OCI-LY7 (cell line): ENCODE results near the gene IRF8. TPM values are rescaled to one million over a fixed set of nuclear protein-coding genes. Genes with fewer than 3 reads are reported as not detected.

Experiments used
- BruUV-seq: library from RNA; stranded (reverse); fragments of 400-500 nt; replicated peaks from 2 replicates; lab custom pipeline; 2021; lab: Mats Ljungman, UMichigan
- CTCF ChIA-PET: fragments of 300-600 bp; sonication (Branson Sonifier 250); formaldehyde crosslinking; loops from one replicate; lab custom pipeline; 2022; ENCODE audit warnings: antibody characterized with exemption; ENCODE audit not compliant: unreplicated experiment; lab: Charles Lee
- POLR2A ChIA-PET: fragments of 300-600 bp; sonication (Branson Sonifier 250); formaldehyde crosslinking; loops from one replicate; lab custom pipeline; 2022; ENCODE audit warnings: antibody characterized with exemption; lab: Charles Lee
- DNase-seq: peaks from one replicate; pipeline ENCODE4 v3.0.0-alpha.2; 2015; ENCODE audit warnings: low spot score
- H2AFZ ChIP-seq: fragments of 200-600 bp; sonication (generic), shearing (Covaris generic); 2 replicates; pipeline ENCODE4 v1.6.1; 2014; ENCODE audit warnings: mild to moderate bottlenecking, antibody characterized with exemption, low read length, moderate library complexity
- H3K27ac ChIP-seq: fragments of 200-600 bp; sonication (generic); 2 replicates; pipeline ENCODE4 v1.5.1; 2014; ENCODE audit warnings: mixed run types, low read depth, mild to moderate bottlenecking, moderate library complexity, low read length, inconsistent platforms; ENCODE audit not compliant: poor library complexity, severe bottlenecking
- H3K36me3 ChIP-seq: fragments of 200-600 bp; sonication (generic); 2 replicates; pipeline ENCODE4 v1.6.1; 2014; ENCODE audit warnings: mild to moderate bottlenecking, antibody characterized with exemption, low read length, moderate library complexity, mixed read lengths; ENCODE audit not compliant: insufficient read depth
- H3K4me1 ChIP-seq: fragments of 200-600 bp; sonication (generic); 2 replicates; pipeline ENCODE4 v1.5.1; 2014; ENCODE audit warnings: mild to moderate bottlenecking, low read length; ENCODE audit not compliant: insufficient read depth, poor library complexity, severe bottlenecking
- H3K4me2 ChIP-seq: fragments of 200-600 bp; sonication (generic); 2 replicates; pipeline ENCODE4 v1.6.1; 2014; ENCODE audit warnings: mild to moderate bottlenecking, low read length
- H3K4me3 ChIP-seq: fragments of 200-600 bp; sonication (generic); 2 replicates; pipeline ENCODE4 v1.5.1; 2014; ENCODE audit warnings: mild to moderate bottlenecking, low read depth, low read length; ENCODE audit not compliant: poor library complexity, severe bottlenecking
- H3K79me2 ChIP-seq: fragments of 200-600 bp; sonication (generic); 2 replicates; pipeline ENCODE4 v1.6.1; 2016; ENCODE audit warnings: low read depth, mild to moderate bottlenecking, low read length, moderate library complexity, mixed read lengths; ENCODE audit not compliant: insufficient read depth
- H3K9me2 ChIP-seq: fragments of 200-600 bp; sonication (generic); 2 replicates; pipeline ENCODE4 v1.6.1; 2016; ENCODE audit warnings: mild to moderate bottlenecking, low read length, mixed read lengths; ENCODE audit not compliant: insufficient read depth
- H3K9me3 ChIP-seq: fragments of 200-600 bp; sonication (generic); 2 replicates; pipeline ENCODE4 v1.6.1; 2014; ENCODE audit warnings: mild to moderate bottlenecking, mixed run types, low read length, mixed read lengths
- H4K20me1 ChIP-seq: fragments of 200-600 bp; sonication (generic); 2 replicates; pipeline ENCODE4 v1.6.1; 2014; ENCODE audit warnings: mild to moderate bottlenecking, antibody characterized with exemption, low read length, moderate library complexity, mixed read lengths; ENCODE audit not compliant: insufficient read depth
- CTCF ChIP-seq: fragments of 200-600 bp; sonication (generic); conservative IDR thresholded peaks from 2 replicates; pipeline ENCODE4 v1.5.1; 2014; ENCODE audit warnings: mild to moderate bottlenecking, antibody characterized with exemption, low read length, moderate library complexity, mixed read lengths
- EZH2phosphoT487 ChIP-seq: fragments of 200-600 bp; sonication (generic); IDR thresholded peaks from 2 replicates; pipeline ENCODE4 v1.6.1; 2018; ENCODE audit warnings: low read depth, borderline replicate concordance, mild to moderate bottlenecking, mixed run types, antibody characterized with exemption, low read length, moderate library complexity, mixed read lengths
- intact Hi-C: fragments of 100-400 bp; cut with micrococcal nuclease; formaldehyde crosslinking; loops from one replicate; pipeline ENCODE4 v1.10.0; 2022; ENCODE audit not compliant: unreplicated experiment
- total RNA-seq, 2 experiments: library from RNA; depleted of rRNA in 1 of 2; stranded (reverse); fragments of >200 nt in 1 of 2; shearing (Covaris generic) in 1 of 2; gene quantifications; 2 replicates each; pipeline ENCODE4 v1.2.3, GENCODE V29; 2014 to 2022

The IRF8 gene
- total RNA-seq, 2 experiments from 2014 or later, result 181 to 224 TPM

- H3K4me3 ChIP-seq, result no peak overlapping the region
- DNase-seq, result no peak
- no peak for TF ChIP-seq EZH2phosphoT487
- no peak for TF ChIP-seq CTCF
- 0 out of 2 replicates have a peak, but pooled peaks cover 3% of the 10 kb centered on the region for H3K9me3 ChIP-seq
- H2AFZ ChIP-seq, result no peak overlapping the region
- no peaks in the 10 kb centered on the region for H3K9me2 ChIP-seq
- H3K36me3 ChIP-seq, result no peaks in the 10 kb centered on the region
- H3K79me2 ChIP-seq, result no peaks in the 10 kb centered on the region
- intact Hi-C loops, result no loop called here
- BruUV-seq, result no TSS peak
- no peak overlapping the region for H3K4me2 ChIP-seq
- H4K20me1 ChIP-seq, result no peaks in the 10 kb centered on the region
- H3K4me1 ChIP-seq, result peaks cover 3% of the 10 kb centered on the region
- ChIA-PET POLR2A (interaction anchor here (1.4 kb wide), 1 partner anchor 9 kb away, joined by 3 read pairs; no protein-coding TSS in a partner anchor), CTCF (no interaction called here)
- no peak overlapping the region for H3K27ac ChIP-seq
Observed at GRCh38 chr16:85958731-85959130, 59.8 kb downstream of the IRF8 start.

DNA sequence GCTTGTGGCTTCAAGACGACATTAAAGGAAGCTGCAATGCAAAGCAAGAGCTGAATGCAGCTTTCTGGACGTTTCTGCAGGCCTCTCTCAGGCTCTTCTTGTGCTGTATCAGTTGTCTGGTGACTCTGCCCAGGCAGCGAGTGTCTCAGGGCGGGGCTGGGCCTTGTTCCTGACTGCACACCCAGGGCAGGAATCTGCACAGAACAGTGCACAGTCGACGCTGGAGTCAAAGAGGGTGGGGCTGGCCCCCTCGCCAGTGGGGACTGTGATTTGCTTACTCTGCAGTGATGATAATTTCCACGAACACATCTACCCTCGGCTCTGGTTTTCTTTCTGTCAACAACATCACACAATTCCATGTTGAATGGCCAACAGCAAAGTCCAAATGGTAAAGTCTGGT lies 60.7 kb downstream of the IRF8 start:
- intact Hi-C loops, result no loop called here
- Histone ChIP-seq H3K9me3 (0 out of 2 replicates have a peak, but pooled peaks cover 3% of the 10 kb centered on the region), H3K4me1 (peaks cover 3% of the 10 kb centered on the region), H3K9me2 (no peaks in the 10 kb centered on the region), H3K27ac (no peak overlapping the region), H3K4me3 (no peak overlapping the region), H2AFZ (no peak overlapping the region), H3K79me2 (no peaks in the 10 kb centered on the region), H3K36me3 (no peaks in the 10 kb centered on the region), H4K20me1 (no peaks in the 10 kb centered on the region), H3K4me2 (no peak overlapping the region)
- no peak for TF ChIP-seq EZH2phosphoT487
- TF ChIP-seq CTCF, result no peak
- DNase-seq, result no peak
- BruUV-seq, result no TSS peak
- ChIA-PET CTCF (no interaction called here), POLR2A (interaction anchor here (1.4 kb wide), 1 partner anchor 10 kb away, joined by 3 read pairs; no protein-coding TSS in a partner anchor)

DNA sequence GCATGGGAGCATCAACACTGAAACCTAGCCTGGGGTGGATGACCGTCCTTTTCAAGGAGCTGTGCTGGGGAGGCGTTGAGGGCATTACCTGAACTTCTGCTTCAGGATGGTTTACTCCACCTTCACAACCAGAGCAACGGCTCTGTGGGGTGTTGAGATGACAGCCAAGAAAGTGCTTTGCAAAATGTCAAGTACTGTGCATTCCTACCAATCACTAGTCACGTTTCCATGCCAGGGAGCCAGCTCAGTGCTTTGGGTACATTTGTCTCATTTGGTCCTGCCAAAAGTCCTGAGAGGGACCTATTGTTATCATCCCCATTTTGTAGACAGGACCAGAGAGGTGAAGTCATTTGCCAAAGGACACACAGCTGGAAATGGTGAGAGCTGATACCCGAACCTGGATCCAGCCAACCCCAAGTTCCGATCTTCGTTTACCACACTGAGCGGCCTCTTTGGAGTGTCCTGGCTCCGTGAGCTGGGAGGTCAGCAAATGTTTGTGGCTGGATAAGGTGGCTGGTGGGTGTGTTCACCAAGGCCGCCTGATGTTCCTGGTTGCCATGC lies 61.6 kb downstream of the IRF8 start:
- CTCF ChIA-PET, result no interaction called here
- BruUV-seq, result no TSS peak
- TF ChIP-seq EZH2phosphoT487, result no peak
- TF ChIP-seq CTCF, result no peak

More for the DNA sequence above, 61.6 kb downstream of the IRF8 start:
- Histone ChIP-seq H3K79me2 (no peaks in the 10 kb centered on the region), H4K20me1 (no peaks in the 10 kb centered on the region), H3K9me2 (no peaks in the 10 kb centered on the region), H3K9me3 (0 out of 2 replicates have a peak, but pooled peaks cover 3% of the 10 kb centered on the region), H3K4me2 (no peak overlapping the region), H3K4me3 (no peak overlapping the region), H3K4me1 (peaks cover under 1% of the 10 kb centered on the region), H3K27ac (no peak overlapping the region), H2AFZ (no peak overlapping the region), H3K36me3 (no peaks in the 10 kb centered on the region)
- POLR2A ChIA-PET, result no interaction called here
- intact Hi-C loops, result no loop called here
- DNase-seq, result no peak
